Measurements from ENCODE around the gene VGLL2.

DNA sequence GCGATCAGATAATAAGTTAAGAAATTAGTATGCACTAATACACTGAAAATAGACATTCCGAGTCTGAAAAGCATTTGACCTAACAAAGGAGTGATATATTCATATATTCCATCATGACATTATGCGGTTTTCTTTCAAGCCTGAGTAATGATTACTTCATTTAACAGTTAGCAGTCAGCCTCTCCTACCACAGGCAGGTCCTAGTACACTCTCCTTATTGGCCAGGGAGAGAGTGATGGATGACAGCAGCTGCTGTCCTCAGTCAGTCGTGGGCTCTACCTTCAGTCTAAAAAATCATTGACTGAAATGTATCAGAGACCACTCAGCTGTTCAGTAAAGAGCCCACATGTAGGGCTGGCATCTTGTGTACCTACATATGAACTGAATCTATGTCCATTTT is 33.2 kb upstream of the VGLL2 start:
- TF ChIP-seq CTCF (IDR thresholded peaks at IDR 0.05) (no peak), POLR2A (IDR thresholded peaks at IDR 0.05) (no peak), POLR2AphosphoS5 (IDR thresholded peaks at IDR 0.05) (no peak)
